Measurements from ENCODE around the gene VTI1A.

DNA sequence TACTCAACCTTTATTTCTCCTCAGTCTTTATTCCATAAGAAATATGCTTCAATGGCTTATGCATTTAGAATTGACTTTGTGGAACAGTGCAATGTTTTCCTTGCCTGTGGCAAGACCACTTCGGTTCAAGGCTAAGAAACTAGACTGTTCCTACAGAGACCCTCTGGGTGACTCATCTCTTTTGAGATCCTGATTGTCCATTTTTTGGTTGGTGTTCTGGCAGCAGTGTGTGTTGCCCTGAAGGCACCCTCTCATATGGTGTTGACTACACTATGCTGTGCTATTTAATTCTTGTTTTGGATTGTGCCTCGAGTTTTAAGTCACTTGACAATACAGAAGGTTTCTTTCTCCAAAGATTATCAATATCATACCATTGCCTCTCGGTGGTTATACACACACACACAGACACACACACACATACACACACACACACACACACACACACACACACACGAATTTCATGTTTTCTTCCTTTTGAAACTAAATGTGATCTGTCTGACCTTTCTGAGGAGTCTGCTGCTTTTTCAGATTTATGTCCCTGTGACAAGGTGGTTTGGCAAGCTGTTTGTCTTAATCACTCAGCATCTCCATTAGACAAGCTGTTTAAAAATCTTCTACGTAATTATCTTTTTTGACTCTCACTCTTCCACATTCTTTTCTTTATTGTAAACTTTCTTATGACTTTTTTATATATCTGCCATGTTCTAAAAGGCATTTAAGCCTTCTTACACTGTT lies 187.2 kb downstream of the VTI1A start:
- TF ChIP-seq, protein P1, sequence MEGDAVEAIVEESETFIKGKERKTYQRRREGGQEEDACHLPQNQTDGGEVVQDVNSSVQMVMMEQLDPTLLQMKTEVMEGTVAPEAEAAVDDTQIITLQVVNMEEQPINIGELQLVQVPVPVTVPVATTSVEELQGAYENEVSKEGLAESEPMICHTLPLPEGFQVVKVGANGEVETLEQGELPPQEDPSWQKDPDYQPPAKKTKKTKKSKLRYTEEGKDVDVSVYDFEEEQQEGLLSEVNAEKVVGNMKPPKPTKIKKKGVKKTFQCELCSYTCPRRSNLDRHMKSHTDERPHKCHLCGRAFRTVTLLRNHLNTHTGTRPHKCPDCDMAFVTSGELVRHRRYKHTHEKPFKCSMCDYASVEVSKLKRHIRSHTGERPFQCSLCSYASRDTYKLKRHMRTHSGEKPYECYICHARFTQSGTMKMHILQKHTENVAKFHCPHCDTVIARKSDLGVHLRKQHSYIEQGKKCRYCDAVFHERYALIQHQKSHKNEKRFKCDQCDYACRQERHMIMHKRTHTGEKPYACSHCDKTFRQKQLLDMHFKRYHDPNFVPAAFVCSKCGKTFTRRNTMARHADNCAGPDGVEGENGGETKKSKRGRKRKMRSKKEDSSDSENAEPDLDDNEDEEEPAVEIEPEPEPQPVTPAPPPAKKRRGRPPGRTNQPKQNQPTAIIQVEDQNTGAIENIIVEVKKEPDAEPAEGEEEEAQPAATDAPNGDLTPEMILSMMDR (IDR thresholded peaks at IDR 0.05), result no peak
- no peak for TF ChIP-seq POLR2A (IDR thresholded peaks at IDR 0.05)
- TF ChIP-seq POLR2AphosphoS5 (IDR thresholded peaks at IDR 0.05), result no peak

All from breast epithelium (tissue), 3 donors.